ENCODE measurements around the gene FAM168A. TPM values are rescaled to one million over a fixed set of nuclear protein-coding genes. Genes with fewer than 3 reads are reported as not detected.

Gene FAM168A
- total and polyA plus RNA-seq, 2 donors (not counting 1 experiment from before 2014, with no cell fraction given), result 16.3 to 23.8 TPM

DNA sequence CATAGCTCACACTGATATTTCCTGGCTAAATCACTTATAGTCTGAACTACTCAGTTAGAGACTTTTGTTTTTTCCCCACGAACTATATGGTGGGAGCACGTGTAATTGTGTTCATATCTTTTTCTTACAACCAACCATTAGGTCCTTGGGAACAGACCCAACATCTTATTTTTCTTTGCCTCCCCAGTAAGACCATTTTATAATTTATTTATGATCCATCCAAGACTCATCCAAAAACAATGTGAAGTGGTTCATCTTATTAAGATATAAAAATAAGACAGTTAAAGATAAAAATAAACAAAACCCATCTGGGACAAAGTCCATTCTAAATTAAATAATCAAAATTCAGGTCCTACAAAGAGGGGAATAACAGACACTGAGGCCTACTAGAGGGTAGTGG, 90.8 kb downstream of the FAM168A start:
- H3K9me3 ChIP-seq (ENCODE audit: control insufficient read depth, insufficient read depth, low read depth, low read length), result no peaks in the 10 kb centered on the region
- no peak overlapping the region for H2AFZ ChIP-seq (ENCODE audit: low read length)
- no peak overlapping the region for H3K4me2 ChIP-seq (ENCODE audit: extremely low read depth, insufficient read depth, low read length)
- H3K27ac ChIP-seq (ENCODE audit: insufficient read depth, low read length), result no peak overlapping the region
- H3K79me2 ChIP-seq (ENCODE audit: control insufficient read depth, insufficient read depth, low read length), result no peaks in the 10 kb centered on the region
- H3K9ac ChIP-seq (ENCODE audit: insufficient read depth, low read length), result no peak overlapping the region
- no peaks in the 10 kb centered on the region for H3K36me3 ChIP-seq (ENCODE audit: control insufficient read depth, insufficient read depth, low read length)
- H4K20me1 ChIP-seq (ENCODE audit: control insufficient read depth, extremely low read depth, insufficient read depth, low read length), result no peaks in the 10 kb centered on the region
- peaks cover 2% of the 10 kb centered on the region for H3K4me1 ChIP-seq (ENCODE audit: control insufficient read depth, extremely low read depth, insufficient read depth, low read length)
- peak in 1 of 2 donors; percentile 49 for DNase-seq (ENCODE audit: low read depth in 2 of 2)
- H3K4me3 ChIP-seq (replicated peaks in 1 of 4; ENCODE audit: control extremely low read depth in 1 of 4, insufficient read depth in 1 of 4, low read depth in 3 of 4, low read length in 4 of 4), result no peak overlapping the region
- no peaks in the 10 kb centered on the region for H3K27me3 ChIP-seq (ENCODE audit: control insufficient read depth, insufficient read depth, low read length)
- TF ChIP-seq EZH2 (IDR thresholded peaks at IDR 0.05; ENCODE audit: low read length, missing control alignments), result no peak
- TF ChIP-seq, protein P1, sequence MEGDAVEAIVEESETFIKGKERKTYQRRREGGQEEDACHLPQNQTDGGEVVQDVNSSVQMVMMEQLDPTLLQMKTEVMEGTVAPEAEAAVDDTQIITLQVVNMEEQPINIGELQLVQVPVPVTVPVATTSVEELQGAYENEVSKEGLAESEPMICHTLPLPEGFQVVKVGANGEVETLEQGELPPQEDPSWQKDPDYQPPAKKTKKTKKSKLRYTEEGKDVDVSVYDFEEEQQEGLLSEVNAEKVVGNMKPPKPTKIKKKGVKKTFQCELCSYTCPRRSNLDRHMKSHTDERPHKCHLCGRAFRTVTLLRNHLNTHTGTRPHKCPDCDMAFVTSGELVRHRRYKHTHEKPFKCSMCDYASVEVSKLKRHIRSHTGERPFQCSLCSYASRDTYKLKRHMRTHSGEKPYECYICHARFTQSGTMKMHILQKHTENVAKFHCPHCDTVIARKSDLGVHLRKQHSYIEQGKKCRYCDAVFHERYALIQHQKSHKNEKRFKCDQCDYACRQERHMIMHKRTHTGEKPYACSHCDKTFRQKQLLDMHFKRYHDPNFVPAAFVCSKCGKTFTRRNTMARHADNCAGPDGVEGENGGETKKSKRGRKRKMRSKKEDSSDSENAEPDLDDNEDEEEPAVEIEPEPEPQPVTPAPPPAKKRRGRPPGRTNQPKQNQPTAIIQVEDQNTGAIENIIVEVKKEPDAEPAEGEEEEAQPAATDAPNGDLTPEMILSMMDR (conservative IDR thresholded peaks at IDR 0.05 in 1 of 2, IDR thresholded peaks at IDR 0.05 in 1 of 2; ENCODE audit: low read depth in 1 of 2, low read length in 2 of 2), result no peak

DNA sequence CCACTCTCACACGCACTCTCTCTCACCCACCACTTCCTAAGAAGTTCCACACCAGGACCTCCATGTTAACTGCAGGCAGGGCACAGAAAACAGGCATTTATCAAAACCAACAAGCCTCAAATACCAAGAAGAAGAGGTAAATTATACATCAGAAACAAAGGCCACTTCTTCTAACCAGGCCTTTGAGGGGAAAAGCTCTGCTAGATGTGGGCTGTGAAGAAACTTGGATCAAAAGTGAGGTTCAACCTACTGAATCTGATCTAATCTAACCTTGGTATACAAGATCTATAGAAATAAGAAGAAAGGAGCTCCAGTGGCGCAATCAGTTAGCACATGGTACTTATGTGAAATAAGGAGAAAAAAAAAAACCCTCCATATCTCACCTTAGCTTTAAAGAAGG, 91.9 kb downstream of the FAM168A start:
- TF ChIP-seq EZH2 (IDR thresholded peaks at IDR 0.05; ENCODE audit: low read length, missing control alignments), result no peak
- TF ChIP-seq, protein P1 (conservative IDR thresholded peaks at IDR 0.05 in 1 of 2, IDR thresholded peaks at IDR 0.05 in 1 of 2; ENCODE audit: low read depth in 1 of 2, low read length in 2 of 2), result no peak
- DNase-seq (ENCODE audit: low read depth in 2 of 2), result no peak
- no peaks in the 10 kb centered on the region for H3K79me2 ChIP-seq (ENCODE audit: control insufficient read depth, insufficient read depth, low read length)

DNA sequence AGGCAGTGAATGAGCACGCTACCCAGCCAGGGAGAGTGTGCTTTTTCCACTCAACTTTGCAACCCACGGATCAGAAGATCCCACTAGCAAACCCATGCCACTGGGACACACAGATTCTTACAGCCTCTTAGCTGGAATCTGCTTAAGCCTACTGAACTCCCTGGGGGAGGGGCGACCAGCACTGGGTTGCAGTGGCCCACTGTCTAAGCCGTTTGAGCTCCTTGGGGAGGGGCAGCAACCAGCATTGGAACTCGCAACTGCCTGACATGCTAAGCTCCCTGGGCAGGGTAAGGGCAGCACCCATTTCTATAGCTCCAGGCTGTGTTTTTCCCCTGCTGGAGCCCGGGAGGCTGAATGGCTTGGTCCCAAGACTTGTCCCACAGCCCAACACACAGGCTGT, 99.6 kb downstream of the FAM168A start:
- Histone ChIP-seq H4K20me1 (ENCODE audit: control insufficient read depth, extremely low read depth, insufficient read depth, low read length) (no peaks in the 10 kb centered on the region), H3K9ac (ENCODE audit: insufficient read depth, low read length) (no peak overlapping the region), H3K4me2 (ENCODE audit: extremely low read depth, insufficient read depth, low read length) (no peak overlapping the region), H3K4me3 (replicated peaks in 1 of 4; ENCODE audit: control extremely low read depth in 1 of 4, insufficient read depth in 1 of 4, low read depth in 3 of 4, low read length in 4 of 4) (no peak overlapping the region), H2AFZ (ENCODE audit: low read length) (no peak overlapping the region), H3K9me3 (ENCODE audit: control insufficient read depth, insufficient read depth, low read depth, low read length) (no peaks in the 10 kb centered on the region), H3K36me3 (ENCODE audit: control insufficient read depth, insufficient read depth, low read length) (no peaks in the 10 kb centered on the region), H3K4me1 (ENCODE audit: control insufficient read depth, extremely low read depth, insufficient read depth, low read length) (no peaks in the 10 kb centered on the region), H3K27me3 (ENCODE audit: control insufficient read depth, insufficient read depth, low read length) (no peaks in the 10 kb centered on the region), H3K27ac (ENCODE audit: insufficient read depth, low read length) (no peak overlapping the region), H3K79me2 (ENCODE audit: control insufficient read depth, insufficient read depth, low read length) (no peaks in the 10 kb centered on the region)
- TF ChIP-seq, protein P1 (conservative IDR thresholded peaks at IDR 0.05 in 1 of 2, IDR thresholded peaks at IDR 0.05 in 1 of 2; ENCODE audit: low read depth in 1 of 2, low read length in 2 of 2), result no peak
- DNase-seq (ENCODE audit: low read depth in 2 of 2), result no peak

More for the DNA sequence above, 91.9 kb downstream of the FAM168A start:
- no peaks in the 10 kb centered on the region for H3K9me3 ChIP-seq (ENCODE audit: control insufficient read depth, insufficient read depth, low read depth, low read length)
- no peaks in the 10 kb centered on the region for H3K27me3 ChIP-seq (ENCODE audit: control insufficient read depth, insufficient read depth, low read length)
- H3K36me3 ChIP-seq (ENCODE audit: control insufficient read depth, insufficient read depth, low read length), result no peaks in the 10 kb centered on the region
- H3K27ac ChIP-seq (ENCODE audit: insufficient read depth, low read length), result no peak overlapping the region
- H3K4me1 ChIP-seq (ENCODE audit: control insufficient read depth, extremely low read depth, insufficient read depth, low read length), result peaks cover 2% of the 10 kb centered on the region
- H3K9ac ChIP-seq (ENCODE audit: insufficient read depth, low read length), result no peak overlapping the region
- no peak overlapping the region for H3K4me2 ChIP-seq (ENCODE audit: extremely low read depth, insufficient read depth, low read length)
- H3K4me3 ChIP-seq (replicated peaks in 1 of 4; ENCODE audit: control extremely low read depth in 1 of 4, insufficient read depth in 1 of 4, low read depth in 3 of 4, low read length in 4 of 4), result no peak overlapping the region
- no peaks in the 10 kb centered on the region for H4K20me1 ChIP-seq (ENCODE audit: control insufficient read depth, extremely low read depth, insufficient read depth, low read length)
- H2AFZ ChIP-seq (ENCODE audit: low read length), result no peak overlapping the region
